ENCODE results near the gene CDC5L.

CDC5L gene

DNA sequence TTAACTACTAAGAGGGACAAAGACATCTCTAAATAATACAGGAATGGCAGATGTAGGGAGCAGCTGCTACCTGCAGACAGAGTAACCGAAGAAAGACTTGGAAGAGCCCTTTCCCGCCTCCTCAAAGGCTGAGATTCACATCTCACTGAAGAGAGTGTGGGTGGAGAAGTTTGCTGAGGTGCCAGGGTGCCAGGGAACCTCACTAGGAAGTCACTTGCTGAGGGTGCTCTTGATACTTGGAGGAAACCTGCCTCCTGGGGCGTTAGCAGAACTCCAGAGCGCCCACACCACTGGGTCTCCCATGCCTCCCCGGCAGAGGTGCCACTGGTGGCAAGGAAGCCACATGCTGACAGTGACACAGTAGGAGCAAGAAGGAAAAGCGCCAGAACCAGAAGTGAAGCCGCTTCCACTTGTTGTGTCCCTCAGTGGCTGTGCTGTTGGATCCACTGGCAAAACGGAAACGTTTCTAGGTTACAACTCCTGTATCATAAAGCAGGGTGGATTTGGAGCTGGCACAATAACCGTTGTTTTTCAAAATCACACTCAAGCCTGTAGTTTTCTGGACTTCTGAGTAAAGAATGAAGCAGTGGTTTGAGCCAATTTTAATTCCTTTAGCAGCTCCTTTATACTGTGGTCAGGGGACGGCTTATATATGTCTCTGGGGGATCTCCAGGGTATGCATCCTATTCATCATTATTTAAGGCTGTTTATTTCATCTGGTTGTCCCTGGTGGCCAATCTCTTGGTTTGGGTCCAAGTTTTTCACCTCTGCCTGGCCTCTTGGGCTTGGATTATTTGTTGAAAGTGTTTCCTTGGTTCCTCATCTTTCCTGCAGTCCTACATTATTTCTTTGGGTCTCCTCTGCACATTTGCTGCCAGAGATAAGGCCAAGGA lies 64.5 kb downstream of the CDC5L start:
- TF ChIP-seq, protein P1, sequence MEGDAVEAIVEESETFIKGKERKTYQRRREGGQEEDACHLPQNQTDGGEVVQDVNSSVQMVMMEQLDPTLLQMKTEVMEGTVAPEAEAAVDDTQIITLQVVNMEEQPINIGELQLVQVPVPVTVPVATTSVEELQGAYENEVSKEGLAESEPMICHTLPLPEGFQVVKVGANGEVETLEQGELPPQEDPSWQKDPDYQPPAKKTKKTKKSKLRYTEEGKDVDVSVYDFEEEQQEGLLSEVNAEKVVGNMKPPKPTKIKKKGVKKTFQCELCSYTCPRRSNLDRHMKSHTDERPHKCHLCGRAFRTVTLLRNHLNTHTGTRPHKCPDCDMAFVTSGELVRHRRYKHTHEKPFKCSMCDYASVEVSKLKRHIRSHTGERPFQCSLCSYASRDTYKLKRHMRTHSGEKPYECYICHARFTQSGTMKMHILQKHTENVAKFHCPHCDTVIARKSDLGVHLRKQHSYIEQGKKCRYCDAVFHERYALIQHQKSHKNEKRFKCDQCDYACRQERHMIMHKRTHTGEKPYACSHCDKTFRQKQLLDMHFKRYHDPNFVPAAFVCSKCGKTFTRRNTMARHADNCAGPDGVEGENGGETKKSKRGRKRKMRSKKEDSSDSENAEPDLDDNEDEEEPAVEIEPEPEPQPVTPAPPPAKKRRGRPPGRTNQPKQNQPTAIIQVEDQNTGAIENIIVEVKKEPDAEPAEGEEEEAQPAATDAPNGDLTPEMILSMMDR (IDR thresholded peaks at IDR 0.05; ENCODE audit: low read length, missing control alignments): no peak
- DNase-seq (ENCODE audit: low read depth): peak; percentile 53
- H3K4me3 ChIP-seq (replicated peaks; ENCODE audit: low read depth, low read length): no peak overlapping the region

DNA sequence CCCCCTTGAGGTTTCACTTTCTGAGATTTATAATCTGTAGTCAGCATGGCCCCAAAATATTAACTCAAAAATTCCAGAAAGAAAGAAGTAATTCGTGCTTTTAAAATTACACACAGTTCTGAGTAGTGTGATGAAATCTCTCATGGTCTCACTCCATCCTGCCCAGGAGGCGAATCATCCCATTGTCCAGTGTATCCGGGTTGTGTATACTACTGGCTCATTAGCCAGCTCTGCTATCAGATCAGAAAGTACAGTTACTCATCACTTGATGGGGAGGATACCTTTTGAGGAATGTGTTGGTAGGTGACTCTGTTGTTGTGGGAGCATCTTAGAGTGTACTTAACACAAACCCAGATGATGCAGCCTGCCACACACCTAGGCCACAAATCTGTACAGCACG lies 65.2 kb downstream of the CDC5L start:
- DNase-seq (ENCODE audit: low read depth): peak; percentile 72
- TF ChIP-seq, protein P1 (IDR thresholded peaks at IDR 0.05; ENCODE audit: low read length, missing control alignments): no peak
- H3K4me3 ChIP-seq (replicated peaks; ENCODE audit: low read depth, low read length): no peak overlapping the region

DNA sequence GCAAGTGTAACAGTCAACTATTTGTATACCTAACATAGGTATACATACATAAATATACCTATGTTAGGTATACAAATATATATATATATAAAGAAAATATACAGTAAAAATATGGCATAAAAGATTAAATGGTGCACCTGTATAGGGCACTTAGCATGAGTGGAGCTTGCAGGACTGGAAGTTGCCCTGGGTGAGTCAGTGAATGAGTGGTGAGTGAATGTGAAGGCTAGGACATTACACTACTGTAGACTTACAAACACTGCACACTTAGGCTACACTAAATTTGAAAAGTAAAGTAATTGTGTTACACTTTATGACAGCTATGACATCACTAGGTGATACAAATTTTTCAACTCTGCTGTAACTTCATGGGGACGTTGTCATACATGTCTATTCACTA lies 65.6 kb downstream of the CDC5L start:
- TF ChIP-seq, protein P1 (IDR thresholded peaks at IDR 0.05; ENCODE audit: low read length, missing control alignments): no peak
- DNase-seq (ENCODE audit: low read depth): no peak
- no peak overlapping the region for H3K4me3 ChIP-seq (replicated peaks; ENCODE audit: low read depth, low read length)

DNA sequence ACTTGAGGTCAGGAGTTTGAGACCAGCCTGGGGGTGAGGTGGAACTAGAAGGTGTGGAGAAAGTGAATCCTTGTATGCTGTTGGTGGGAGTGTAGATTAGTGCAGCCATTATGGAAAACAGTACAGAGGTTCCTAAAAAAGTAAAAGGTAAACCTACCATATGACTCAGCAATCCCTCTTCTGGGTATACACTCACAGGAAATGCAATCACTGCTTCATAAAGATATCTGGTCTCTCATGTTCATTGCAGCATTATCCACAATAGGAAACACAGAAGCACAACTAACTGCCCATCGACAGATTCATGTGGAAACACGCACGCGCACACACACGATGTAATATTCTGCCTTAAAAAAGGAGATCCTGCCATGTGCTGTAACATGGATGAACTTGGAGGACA lies 66.7 kb downstream of the CDC5L start:
- DNase-seq (ENCODE audit: low read depth): peak; percentile 18
- TF ChIP-seq, protein P1 (IDR thresholded peaks at IDR 0.05; ENCODE audit: low read length, missing control alignments): no peak
- no peak overlapping the region for H3K4me3 ChIP-seq (replicated peaks; ENCODE audit: low read depth, low read length)

DNA sequence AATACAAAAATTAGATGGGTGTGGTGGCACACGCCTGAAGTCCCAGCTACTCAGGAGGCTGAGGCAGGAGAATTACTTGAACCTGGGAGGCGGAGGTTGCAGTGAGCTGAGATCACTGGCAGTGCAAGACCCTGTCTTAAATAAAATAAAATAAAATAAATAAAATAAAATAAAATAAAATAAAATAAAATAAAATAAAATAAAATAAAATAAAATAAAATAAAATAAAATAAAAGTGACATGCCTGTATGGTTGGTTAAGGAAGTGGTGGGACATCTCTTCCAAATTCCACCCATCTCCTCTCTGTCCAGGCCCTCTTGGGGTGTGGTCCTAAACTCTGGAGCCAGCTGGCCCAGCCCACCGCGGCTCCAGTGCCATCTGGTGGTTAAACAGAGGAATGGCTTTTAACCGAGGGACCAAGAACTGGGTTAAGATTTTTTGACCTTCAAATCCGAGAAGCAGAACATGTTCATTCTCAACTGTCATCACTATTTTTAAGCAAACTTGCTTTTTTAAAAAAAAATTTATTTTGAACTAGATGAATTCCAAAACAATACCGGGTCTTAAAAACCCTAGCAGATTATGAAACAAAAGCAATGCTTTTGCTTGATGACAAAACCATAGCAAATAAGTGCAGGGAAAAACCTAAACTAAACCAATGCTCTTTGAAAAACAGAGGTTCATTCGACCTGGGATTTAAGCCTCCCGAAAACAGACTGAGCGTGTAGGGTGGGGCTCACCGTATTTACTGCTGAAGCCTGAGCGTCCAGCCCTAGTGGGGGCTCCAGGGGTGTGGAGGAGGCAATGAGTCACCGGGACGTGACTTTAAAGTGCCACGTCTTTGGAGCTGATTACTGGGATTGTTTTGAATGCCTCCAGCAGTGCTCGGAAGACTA lies 68.8 kb downstream of the CDC5L start:
- TF ChIP-seq, protein P1 (IDR thresholded peaks at IDR 0.05; ENCODE audit: low read length, missing control alignments): peak; percentile 89
- peak overlapping the region; percentile 24 for H3K4me3 ChIP-seq (replicated peaks; ENCODE audit: low read depth, low read length)
- DNase-seq (ENCODE audit: low read depth): peak; percentile 67

DNA sequence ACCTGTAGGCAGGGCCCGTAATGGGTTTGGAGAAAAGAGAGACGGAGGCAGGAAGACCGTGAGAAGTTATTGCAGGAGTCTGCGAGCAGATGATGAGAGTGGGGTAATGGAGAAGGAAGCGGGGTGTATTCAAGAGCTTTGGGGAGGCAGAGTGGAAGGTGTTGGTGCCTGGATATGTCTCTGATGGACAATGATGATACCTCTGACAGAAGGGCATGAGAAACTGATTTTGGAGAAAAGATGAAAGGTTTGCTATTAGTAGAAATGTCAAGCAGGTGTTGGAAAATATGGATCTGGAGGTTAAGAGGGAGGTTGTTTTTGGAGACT lies 69.4 kb downstream of the CDC5L start:
- DNase-seq (ENCODE audit: low read depth): no peak
- TF ChIP-seq, protein P1 (IDR thresholded peaks at IDR 0.05; ENCODE audit: low read length, missing control alignments): no peak
- no peak overlapping the region for H3K4me3 ChIP-seq (replicated peaks; ENCODE audit: low read depth, low read length)
